ENCODE measurements around the gene MEIS2.

DNA sequence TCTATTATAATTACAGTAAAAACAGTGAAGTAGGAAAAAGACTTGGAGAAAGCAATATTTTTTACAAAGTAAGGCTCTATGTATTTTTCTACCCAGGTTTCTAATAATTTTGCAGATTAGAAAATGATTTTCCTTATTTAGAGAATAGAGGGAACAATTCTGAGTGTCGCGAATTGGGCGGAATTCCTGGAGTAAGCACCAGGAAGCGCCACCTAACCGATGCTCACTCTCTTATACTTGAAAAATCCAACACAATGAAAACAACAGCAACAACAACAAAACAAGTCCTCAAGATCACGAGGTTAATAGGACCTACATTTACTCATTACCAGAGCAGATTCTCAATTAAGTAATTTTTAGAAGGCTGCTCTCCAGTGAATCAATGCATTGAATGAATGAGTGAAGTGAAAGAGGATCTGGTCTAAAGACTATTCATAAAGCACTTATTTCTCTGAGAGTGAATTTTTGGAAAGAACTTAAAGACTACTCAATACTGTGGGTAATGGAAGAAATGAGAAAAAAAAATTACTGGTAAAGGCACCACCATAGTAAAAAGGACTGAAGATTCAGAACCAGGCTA is 158.0 kb downstream of the MEIS2 start:
- TF ChIP-seq, protein P1, sequence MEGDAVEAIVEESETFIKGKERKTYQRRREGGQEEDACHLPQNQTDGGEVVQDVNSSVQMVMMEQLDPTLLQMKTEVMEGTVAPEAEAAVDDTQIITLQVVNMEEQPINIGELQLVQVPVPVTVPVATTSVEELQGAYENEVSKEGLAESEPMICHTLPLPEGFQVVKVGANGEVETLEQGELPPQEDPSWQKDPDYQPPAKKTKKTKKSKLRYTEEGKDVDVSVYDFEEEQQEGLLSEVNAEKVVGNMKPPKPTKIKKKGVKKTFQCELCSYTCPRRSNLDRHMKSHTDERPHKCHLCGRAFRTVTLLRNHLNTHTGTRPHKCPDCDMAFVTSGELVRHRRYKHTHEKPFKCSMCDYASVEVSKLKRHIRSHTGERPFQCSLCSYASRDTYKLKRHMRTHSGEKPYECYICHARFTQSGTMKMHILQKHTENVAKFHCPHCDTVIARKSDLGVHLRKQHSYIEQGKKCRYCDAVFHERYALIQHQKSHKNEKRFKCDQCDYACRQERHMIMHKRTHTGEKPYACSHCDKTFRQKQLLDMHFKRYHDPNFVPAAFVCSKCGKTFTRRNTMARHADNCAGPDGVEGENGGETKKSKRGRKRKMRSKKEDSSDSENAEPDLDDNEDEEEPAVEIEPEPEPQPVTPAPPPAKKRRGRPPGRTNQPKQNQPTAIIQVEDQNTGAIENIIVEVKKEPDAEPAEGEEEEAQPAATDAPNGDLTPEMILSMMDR (IDR thresholded peaks at IDR 0.05) = no peak
- TF ChIP-seq POLR2A (IDR thresholded peaks at IDR 0.05) = no peak
